ENCODE measurements around the gene CNNM4.

CNNM4 gene

DNA sequence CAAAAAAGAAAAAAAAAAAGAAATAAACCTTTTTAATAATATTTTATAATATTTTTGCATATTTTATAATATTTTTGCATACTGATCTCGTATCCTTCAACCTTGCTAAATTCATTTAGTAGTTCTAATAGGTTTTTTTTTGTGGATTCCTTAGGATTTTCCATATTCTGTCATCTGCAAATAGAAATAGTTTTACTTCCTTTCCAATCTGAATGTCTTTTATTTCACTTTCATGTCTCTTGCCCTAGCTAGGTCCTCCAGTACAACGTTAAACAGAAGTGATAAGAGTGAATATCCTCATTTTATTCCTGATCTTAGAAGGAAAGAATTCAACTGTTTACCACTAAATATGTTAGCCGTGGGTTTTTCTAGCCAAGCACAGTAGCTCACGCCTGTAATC lies 34.6 kb upstream of the CNNM4 start:
- no peaks in the 10 kb centered on the region for H3K27me3 ChIP-seq (ENCODE audit: low read depth, low read length)
- no peak overlapping the region for H2AFZ ChIP-seq (ENCODE audit: low read depth, low read length)
- TF ChIP-seq, protein P1, sequence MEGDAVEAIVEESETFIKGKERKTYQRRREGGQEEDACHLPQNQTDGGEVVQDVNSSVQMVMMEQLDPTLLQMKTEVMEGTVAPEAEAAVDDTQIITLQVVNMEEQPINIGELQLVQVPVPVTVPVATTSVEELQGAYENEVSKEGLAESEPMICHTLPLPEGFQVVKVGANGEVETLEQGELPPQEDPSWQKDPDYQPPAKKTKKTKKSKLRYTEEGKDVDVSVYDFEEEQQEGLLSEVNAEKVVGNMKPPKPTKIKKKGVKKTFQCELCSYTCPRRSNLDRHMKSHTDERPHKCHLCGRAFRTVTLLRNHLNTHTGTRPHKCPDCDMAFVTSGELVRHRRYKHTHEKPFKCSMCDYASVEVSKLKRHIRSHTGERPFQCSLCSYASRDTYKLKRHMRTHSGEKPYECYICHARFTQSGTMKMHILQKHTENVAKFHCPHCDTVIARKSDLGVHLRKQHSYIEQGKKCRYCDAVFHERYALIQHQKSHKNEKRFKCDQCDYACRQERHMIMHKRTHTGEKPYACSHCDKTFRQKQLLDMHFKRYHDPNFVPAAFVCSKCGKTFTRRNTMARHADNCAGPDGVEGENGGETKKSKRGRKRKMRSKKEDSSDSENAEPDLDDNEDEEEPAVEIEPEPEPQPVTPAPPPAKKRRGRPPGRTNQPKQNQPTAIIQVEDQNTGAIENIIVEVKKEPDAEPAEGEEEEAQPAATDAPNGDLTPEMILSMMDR (IDR thresholded peaks at IDR 0.05; ENCODE audit: low read depth, low read length), result no peak
- no peak for TF ChIP-seq EZH2phosphoT487 (IDR thresholded peaks at IDR 0.05; ENCODE audit: low read depth)
- H3K4me3 ChIP-seq (ENCODE audit: low read length), result no peak overlapping the region
- H3K4me2 ChIP-seq (ENCODE audit: low read length), result no peak overlapping the region
- no peak overlapping the region for H3K9ac ChIP-seq (ENCODE audit: low read length)
- H3K27ac ChIP-seq (ENCODE audit: low read length), result no peak overlapping the region
- no peaks in the 10 kb centered on the region for H3K9me3 ChIP-seq (ENCODE audit: insufficient read depth, low read length)
- H3K79me2 ChIP-seq (ENCODE audit: low read length), result no peaks in the 10 kb centered on the region
- H4K20me1 ChIP-seq (ENCODE audit: insufficient read depth, low read length), result no peaks in the 10 kb centered on the region
- peaks cover 8% of the 10 kb centered on the region for H3K36me3 ChIP-seq (replicated peaks; ENCODE audit: low read depth, low read length)
- peaks cover 3% of the 10 kb centered on the region; the same call in 1 of the 2 replicates for H3K4me1 ChIP-seq (ENCODE audit: low read length)

GRCh38 chr2:96727431-96727830 lies 33.3 kb upstream of the CNNM4 start:
- TF ChIP-seq, protein P1 (IDR thresholded peaks at IDR 0.05; ENCODE audit: low read depth, low read length), result no peak
- TF ChIP-seq EZH2phosphoT487 (IDR thresholded peaks at IDR 0.05; ENCODE audit: low read depth), result no peak
- no peak overlapping the region for H3K4me3 ChIP-seq (ENCODE audit: low read length)
- H3K79me2 ChIP-seq (ENCODE audit: low read length), result no peaks in the 10 kb centered on the region
- H2AFZ ChIP-seq (ENCODE audit: low read depth, low read length), result no peak overlapping the region
- peaks cover 3% of the 10 kb centered on the region; the same call in 1 of the 2 replicates for H3K4me1 ChIP-seq (ENCODE audit: low read length)
- H3K9me3 ChIP-seq (ENCODE audit: insufficient read depth, low read length), result no peaks in the 10 kb centered on the region
- no peak overlapping the region for H3K4me2 ChIP-seq (ENCODE audit: low read length)
- peaks cover 9% of the 10 kb centered on the region for H3K36me3 ChIP-seq (replicated peaks; ENCODE audit: low read depth, low read length)
- H3K27ac ChIP-seq (ENCODE audit: low read length), result no peak overlapping the region
- H3K27me3 ChIP-seq (ENCODE audit: low read depth, low read length), result no peaks in the 10 kb centered on the region
- no peaks in the 10 kb centered on the region for H4K20me1 ChIP-seq (ENCODE audit: insufficient read depth, low read length)
- no peak overlapping the region for H3K9ac ChIP-seq (ENCODE audit: low read length)

DNA sequence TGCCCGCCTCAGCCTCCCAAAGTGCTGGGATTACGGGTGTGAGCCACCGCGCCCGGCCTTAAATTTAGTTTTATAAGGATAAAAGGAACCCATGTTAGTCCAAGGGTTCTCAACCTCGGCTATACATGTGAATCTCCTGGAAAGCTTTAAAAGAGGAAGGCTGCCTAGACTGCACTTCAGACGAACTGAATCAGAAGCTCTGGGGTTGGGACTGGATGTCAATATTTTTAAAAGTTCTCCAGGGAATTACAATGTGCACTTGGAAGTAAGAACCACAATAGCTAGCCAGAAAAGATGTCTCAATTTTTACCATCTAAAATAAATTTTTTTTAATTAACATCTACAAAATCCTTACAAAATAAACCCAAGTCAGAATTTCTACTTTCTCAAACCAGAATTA lies 31.0 kb upstream of the CNNM4 start:
- no peak overlapping the region for H3K9ac ChIP-seq (ENCODE audit: low read length)
- H3K4me2 ChIP-seq (ENCODE audit: low read length), result no peak overlapping the region
- H3K36me3 ChIP-seq (replicated peaks; ENCODE audit: low read depth, low read length), result peaks cover 24% of the 10 kb centered on the region
- H2AFZ ChIP-seq (ENCODE audit: low read depth, low read length), result no peak overlapping the region
- H4K20me1 ChIP-seq (ENCODE audit: insufficient read depth, low read length), result no peaks in the 10 kb centered on the region
- peaks cover 3% of the 10 kb centered on the region; the same call in 1 of the 2 replicates for H3K4me1 ChIP-seq (ENCODE audit: low read length)
- no peak for TF ChIP-seq EZH2phosphoT487 (IDR thresholded peaks at IDR 0.05; ENCODE audit: low read depth)
- TF ChIP-seq, protein P1 (IDR thresholded peaks at IDR 0.05; ENCODE audit: low read depth, low read length), result no peak
- no peak overlapping the region for H3K4me3 ChIP-seq (ENCODE audit: low read length)
- H3K79me2 ChIP-seq (ENCODE audit: low read length), result no peaks in the 10 kb centered on the region
- no peak overlapping the region for H3K27ac ChIP-seq (ENCODE audit: low read length)
- H3K9me3 ChIP-seq (ENCODE audit: insufficient read depth, low read length), result no peaks in the 10 kb centered on the region
- no peaks in the 10 kb centered on the region for H3K27me3 ChIP-seq (ENCODE audit: low read depth, low read length)

- H3K4me2 ChIP-seq (ENCODE audit: low read length), result no peak overlapping the region
- TF ChIP-seq EZH2phosphoT487 (IDR thresholded peaks at IDR 0.05; ENCODE audit: low read depth), result no peak
- TF ChIP-seq, protein P1 (IDR thresholded peaks at IDR 0.05; ENCODE audit: low read depth, low read length), result no peak
- H3K27me3 ChIP-seq (ENCODE audit: low read depth, low read length), result no peaks in the 10 kb centered on the region
- peaks cover 3% of the 10 kb centered on the region; the same call in 1 of the 2 replicates for H3K4me1 ChIP-seq (ENCODE audit: low read length)
- no peak overlapping the region for H3K9ac ChIP-seq (ENCODE audit: low read length)
- H3K79me2 ChIP-seq (ENCODE audit: low read length), result no peaks in the 10 kb centered on the region
- H3K4me3 ChIP-seq (ENCODE audit: low read length), result no peak overlapping the region
- peaks cover 24% of the 10 kb centered on the region for H3K36me3 ChIP-seq (replicated peaks; ENCODE audit: low read depth, low read length)
- no peaks in the 10 kb centered on the region for H4K20me1 ChIP-seq (ENCODE audit: insufficient read depth, low read length)
- H2AFZ ChIP-seq (ENCODE audit: low read depth, low read length), result no peak overlapping the region
- no peak overlapping the region for H3K27ac ChIP-seq (ENCODE audit: low read length)
- H3K9me3 ChIP-seq (ENCODE audit: insufficient read depth, low read length), result no peaks in the 10 kb centered on the region
Measured at GRCh38 chr2:96730212-96730611, 30.5 kb upstream of the CNNM4 start.

All from OCI-LY3 (cell line).